GM23338 (cell line): ENCODE measurements around the gene CITED4. TPM values are rescaled to one million over a fixed set of nuclear protein-coding genes. Genes with fewer than 3 reads are reported as not detected.

Experiments used
- ATAC-seq: fragments of 200-7000 bp; cut with Tn5 transposase; 3 replicates; pipeline ENCODE4 v1.9.1; 2020
- DNase-seq: peaks from one replicate; pipeline ENCODE4 v3.0.0-alpha.2; 2015; ENCODE audit warnings: low spot score
- H2AFZ ChIP-seq: fragments of 200-600 bp; sonication (generic); 2 replicates; pipeline ENCODE4 v1.8.0; 2016; ENCODE audit warnings: antibody characterized with exemption, mild to moderate bottlenecking, moderate library complexity
- H3F3A ChIP-seq: fragments of 200-600 bp; sonication (generic); replicated peaks from 2 replicates; pipeline ENCODE4 v1.8.0; 2017; ENCODE audit warnings: antibody characterized with exemption, mixed run types, low read depth
- H3K27ac ChIP-seq: fragments of 200-600 bp; sonication (generic); 2 replicates; pipeline ENCODE4 v1.6.1; 2016; ENCODE audit warnings: low read depth
- H3K27me3 ChIP-seq: fragments of 200-600 bp; sonication (generic); 2 replicates; pipeline ENCODE4 v1.8.0; 2016; ENCODE audit warnings: mild to moderate bottlenecking, mixed run types, moderate library complexity; ENCODE audit not compliant: insufficient read depth
- H3K36me3 ChIP-seq: fragments of 200-600 bp; sonication (generic); 2 replicates; pipeline ENCODE4 v1.8.0; 2016; ENCODE audit warnings: mild to moderate bottlenecking; ENCODE audit not compliant: insufficient read depth
- H3K4me1 ChIP-seq: fragments of 200-600 bp; sonication (generic); 2 replicates; pipeline ENCODE4 v1.8.0; 2016; ENCODE audit warnings: mild to moderate bottlenecking, moderate library complexity; ENCODE audit not compliant: insufficient read depth
- H3K4me2 ChIP-seq: fragments of 200-600 bp; sonication (generic); 2 replicates; pipeline ENCODE4 v1.7.1; 2017; ENCODE audit warnings: mixed run types
- H3K4me3 ChIP-seq: fragments of 200-600 bp; sonication (generic); 2 replicates; pipeline ENCODE4 v1.6.1; 2016; ENCODE audit warnings: mixed run types
- H3K79me2 ChIP-seq: fragments of 200-600 bp; sonication (generic); replicated peaks from 2 replicates; pipeline ENCODE4 v1.8.0; 2017; ENCODE audit warnings: mild to moderate bottlenecking; ENCODE audit not compliant: insufficient read depth
- H3K9me2 ChIP-seq: fragments of 200-600 bp; sonication (generic); 2 replicates; pipeline ENCODE4 v1.8.0; 2017; ENCODE audit not compliant: insufficient read depth
- H4K20me1 ChIP-seq: fragments of 200-600 bp; sonication (generic); replicated peaks from 2 replicates; pipeline ENCODE4 v1.8.0; 2017; ENCODE audit warnings: mild to moderate bottlenecking; ENCODE audit not compliant: insufficient read depth
- H3K27ac Mint-ChIP-seq: 2 replicates; pipeline ENCODE4 v1.8.0; 2020; ENCODE audit warnings: inconsistent platforms, mild to moderate bottlenecking, moderate library complexity, mixed read lengths
- H3K27me3 Mint-ChIP-seq: 3 replicates; pipeline ENCODE4 v1.8.0; 2022; ENCODE audit warnings: low read depth, mild to moderate bottlenecking, moderate library complexity, mixed read lengths, inconsistent platforms; ENCODE audit not compliant: insufficient read depth, poor library complexity
- H3K36me3 Mint-ChIP-seq: 3 replicates; pipeline ENCODE4 v1.8.0; 2021; ENCODE audit warnings: low read depth, mild to moderate bottlenecking, inconsistent platforms, moderate library complexity, mixed read lengths
- H3K4me1 Mint-ChIP-seq: 3 replicates; pipeline ENCODE4 v1.8.0; 2020; ENCODE audit warnings: mild to moderate bottlenecking, inconsistent platforms, mixed read lengths
- H3K4me3 Mint-ChIP-seq: 3 replicates; pipeline ENCODE4 v1.8.0; 2021; ENCODE audit warnings: moderate library complexity, mild to moderate bottlenecking, inconsistent platforms, mixed read lengths
- H3K9me3 Mint-ChIP-seq: 3 replicates; pipeline ENCODE4 v1.8.0; 2020; ENCODE audit warnings: moderate library complexity, mild to moderate bottlenecking, inconsistent platforms, mixed read lengths
- CTCF ChIP-seq, 2 experiments: fragments of 200-600 bp in 1 of 2; sonication (generic) in 1 of 2; conservative IDR thresholded peaks; 2 replicates each; pipeline versions ENCODE4 v1.5.1 to v1.6.1; 2016 to 2017; ENCODE audit warnings: antibody characterized with exemption in 2 of 2, low read depth in 2 of 2, mild to moderate bottlenecking in 2 of 2, moderate library complexity in 1 of 2
- ETS1 ChIP-seq: IDR thresholded peaks from 2 replicates; pipeline ENCODE4 v1.6.1; 2016; ENCODE audit warnings: antibody characterized with exemption
- EZH2phosphoT487 ChIP-seq: fragments of 200-600 bp; sonication (generic); IDR thresholded peaks from one replicate; pipeline ENCODE4 v1.8.1; 2018; ENCODE audit warnings: antibody characterized with exemption; ENCODE audit not compliant: unreplicated experiment
- JUNB ChIP-seq: IDR thresholded peaks from one replicate; pipeline ENCODE4 v1.6.1; 2016; ENCODE audit warnings: antibody characterized with exemption; ENCODE audit not compliant: unreplicated experiment
- NANOG ChIP-seq: IDR thresholded peaks from 2 replicates; pipeline ENCODE4 v1.6.1; 2016; ENCODE audit warnings: antibody characterized with exemption, borderline replicate concordance
- POLR2AphosphoS5 ChIP-seq: IDR thresholded peaks from 2 replicates; pipeline ENCODE4 v1.6.1; 2016; ENCODE audit warnings: antibody characterized with exemption, low read depth
- ZNF114 ChIP-seq: fragments of 250-450 bp; sonication (Bioruptor Pico); IDR thresholded peaks from 2 replicates; pipeline ENCODE4 v1.5.0; 2020; ENCODE audit warnings: mild to moderate bottlenecking, moderate library complexity
- ZNF331 ChIP-seq: fragments of 250-450 bp; sonication (Bioruptor Pico); IDR thresholded peaks from 2 replicates; pipeline ENCODE4 v1.5.0; 2020; ENCODE audit warnings: low read depth, mild to moderate bottlenecking, moderate library complexity
- polyA plus RNA-seq: library from polyadenylated mRNA; unstranded; fragments of >200 nt; fragmentation: Nextera tagmentation; extraction: Ambion mirVana; gene quantifications from 2 replicates; pipeline ENCODE4 v1.2.1, GENCODE V29; 2016
- total RNA-seq: library from RNA; depleted of rRNA; stranded (reverse); fragments of >200 nt; shearing (Covaris generic); gene quantifications from 2 replicates; pipeline ENCODE4 v1.2.3, GENCODE V29; 2014
- TF ChIP-seq, protein P1 (sequence below): fragments of 250-450 bp; sonication (Bioruptor Pico); IDR thresholded peaks from 2 replicates; pipeline ENCODE4 v1.5.0; 2020; ENCODE audit warnings: mild to moderate bottlenecking, moderate library complexity

Gene CITED4
- total and polyA plus RNA-seq, 2 experiments from 2014 or later, result 2.9 to 18.7 TPM

GRCh38 chr1:40887652-40888051, 25.5 kb upstream of the CITED4 start:
- Mint-ChIP-seq H3K4me3 (no peak overlapping the region), H3K27ac (no peak overlapping the region), H3K4me1 (peaks cover 6% of the 10 kb centered on the region; the same call in 2 of the 3 replicates), H3K27me3 (peaks cover 23% of the 10 kb centered on the region), H3K36me3 (no peaks in the 10 kb centered on the region), H3K9me3 (peaks cover 1% of the 10 kb centered on the region; the same call in 1 of the 3 replicates)
- Histone ChIP-seq H3K79me2 (no peaks in the 10 kb centered on the region), H3K27me3 (peaks cover 30% of the 10 kb centered on the region), H3K4me3 (no peak overlapping the region), H3K4me1 (peaks cover 4% of the 10 kb centered on the region; the same call in 1 of the 2 replicates), H3K36me3 (no peaks in the 10 kb centered on the region), H3F3A (no peaks in the 10 kb centered on the region), H3K9me2 (no peaks in the 10 kb centered on the region), H4K20me1 (no peaks in the 10 kb centered on the region), H3K4me2 (no peak overlapping the region), H3K27ac (no peak overlapping the region), H2AFZ (no peak overlapping the region; the same call in 1 of the 2 replicates)
- TF ChIP-seq POLR2AphosphoS5 (no peak), CTCF (conservative IDR thresholded peaks at IDR 0.05; ENCODE audit: low read depth in 2 of 2) (no peak), JUNB (no peak), EZH2phosphoT487 (no peak), ZNF331 (no peak), ETS1 (no peak), NANOG (no peak), ZNF114 (CRISPR knock-in tag) (no peak)
- TF ChIP-seq, protein P1, sequence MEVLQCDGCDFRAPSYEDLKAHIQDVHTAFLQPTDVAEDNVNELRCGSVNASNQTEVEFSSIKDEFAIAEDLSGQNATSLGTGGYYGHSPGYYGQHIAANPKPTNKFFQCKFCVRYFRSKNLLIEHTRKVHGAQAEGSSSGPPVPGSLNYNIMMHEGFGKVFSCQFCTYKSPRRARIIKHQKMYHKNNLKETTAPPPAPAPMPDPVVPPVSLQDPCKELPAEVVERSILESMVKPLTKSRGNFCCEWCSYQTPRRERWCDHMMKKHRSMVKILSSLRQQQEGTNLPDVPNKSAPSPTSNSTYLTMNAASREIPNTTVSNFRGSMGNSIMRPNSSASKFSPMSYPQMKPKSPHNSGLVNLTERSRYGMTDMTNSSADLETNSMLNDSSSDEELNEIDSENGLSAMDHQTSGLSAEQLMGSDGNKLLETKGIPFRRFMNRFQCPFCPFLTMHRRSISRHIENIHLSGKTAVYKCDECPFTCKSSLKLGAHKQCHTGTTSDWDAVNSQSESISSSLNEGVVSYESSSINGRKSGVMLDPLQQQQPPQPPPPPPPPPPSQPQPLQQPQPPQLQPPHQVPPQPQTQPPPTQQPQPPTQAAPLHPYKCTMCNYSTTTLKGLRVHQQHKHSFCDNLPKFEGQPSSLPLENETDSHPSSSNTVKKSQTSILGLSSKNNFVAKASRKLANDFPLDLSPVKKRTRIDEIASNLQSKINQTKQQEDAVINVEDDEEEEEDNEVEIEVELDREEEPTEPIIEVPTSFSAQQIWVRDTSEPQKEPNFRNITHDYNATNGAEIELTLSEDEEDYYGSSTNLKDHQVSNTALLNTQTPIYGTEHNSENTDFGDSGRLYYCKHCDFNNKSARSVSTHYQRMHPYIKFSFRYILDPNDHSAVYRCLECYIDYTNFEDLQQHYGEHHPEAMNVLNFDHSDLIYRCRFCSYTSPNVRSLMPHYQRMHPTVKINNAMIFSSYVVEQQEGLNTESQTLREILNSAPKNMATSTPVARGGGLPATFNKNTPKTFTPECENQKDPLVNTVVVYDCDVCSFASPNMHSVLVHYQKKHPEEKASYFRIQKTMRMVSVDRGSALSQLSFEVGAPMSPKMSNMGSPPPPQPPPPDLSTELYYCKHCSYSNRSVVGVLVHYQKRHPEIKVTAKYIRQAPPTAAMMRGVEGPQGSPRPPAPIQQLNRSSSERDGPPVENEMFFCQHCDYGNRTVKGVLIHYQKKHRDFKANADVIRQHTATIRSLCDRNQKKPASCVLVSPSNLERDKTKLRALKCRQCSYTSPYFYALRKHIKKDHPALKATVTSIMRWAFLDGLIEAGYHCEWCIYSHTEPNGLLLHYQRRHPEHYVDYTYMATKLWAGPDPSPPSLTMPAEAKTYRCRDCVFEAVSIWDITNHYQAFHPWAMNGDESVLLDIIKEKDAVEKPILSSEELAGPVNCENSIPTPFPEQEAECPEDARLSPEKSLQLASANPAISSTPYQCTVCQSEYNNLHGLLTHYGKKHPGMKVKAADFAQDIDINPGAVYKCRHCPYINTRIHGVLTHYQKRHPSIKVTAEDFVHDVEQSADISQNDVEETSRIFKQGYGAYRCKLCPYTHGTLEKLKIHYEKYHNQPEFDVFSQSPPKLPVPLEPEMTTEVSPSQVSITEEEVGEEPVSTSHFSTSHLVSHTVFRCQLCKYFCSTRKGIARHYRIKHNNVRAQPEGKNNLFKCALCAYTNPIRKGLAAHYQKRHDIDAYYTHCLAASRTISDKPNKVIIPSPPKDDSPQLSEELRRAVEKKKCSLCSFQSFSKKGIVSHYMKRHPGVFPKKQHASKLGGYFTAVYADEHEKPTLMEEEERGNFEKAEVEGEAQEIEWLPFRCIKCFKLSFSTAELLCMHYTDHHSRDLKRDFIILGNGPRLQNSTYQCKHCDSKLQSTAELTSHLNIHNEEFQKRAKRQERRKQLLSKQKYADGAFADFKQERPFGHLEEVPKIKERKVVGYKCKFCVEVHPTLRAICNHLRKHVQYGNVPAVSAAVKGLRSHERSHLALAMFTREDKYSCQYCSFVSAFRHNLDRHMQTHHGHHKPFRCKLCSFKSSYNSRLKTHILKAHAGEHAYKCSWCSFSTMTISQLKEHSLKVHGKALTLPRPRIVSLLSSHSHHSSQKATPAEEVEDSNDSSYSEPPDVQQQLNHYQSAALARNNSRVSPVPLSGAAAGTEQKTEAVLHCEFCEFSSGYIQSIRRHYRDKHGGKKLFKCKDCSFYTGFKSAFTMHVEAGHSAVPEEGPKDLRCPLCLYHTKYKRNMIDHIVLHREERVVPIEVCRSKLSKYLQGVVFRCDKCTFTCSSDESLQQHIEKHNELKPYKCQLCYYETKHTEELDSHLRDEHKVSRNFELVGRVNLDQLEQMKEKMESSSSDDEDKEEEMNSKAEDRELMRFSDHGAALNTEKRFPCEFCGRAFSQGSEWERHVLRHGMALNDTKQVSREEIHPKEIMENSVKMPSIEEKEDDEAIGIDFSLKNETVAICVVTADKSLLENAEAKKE, result no peak
- DNase-seq (no peak), ATAC-seq (no peak)
